ENCODE results near the gene LPP.

DNA sequence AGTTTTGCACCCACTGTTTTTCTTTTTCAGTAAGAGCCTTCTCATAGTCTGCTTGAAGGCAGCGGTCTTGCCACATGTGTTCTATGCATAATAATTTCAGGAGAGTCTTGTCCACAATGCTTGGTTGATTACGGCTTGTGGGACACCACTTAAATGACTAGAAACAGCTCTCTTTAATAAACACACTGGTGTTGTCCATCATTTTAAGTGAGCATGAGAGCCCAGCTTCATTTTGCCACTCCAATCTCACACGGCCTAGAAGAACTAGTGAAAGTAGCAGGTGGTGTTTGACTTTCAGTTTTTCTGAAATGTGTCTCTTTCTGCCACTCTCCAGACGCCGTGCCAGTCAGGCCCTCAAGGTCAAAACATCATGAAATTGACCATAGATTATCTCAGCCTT is 292.1 kb downstream of the LPP start:
- TF ChIP-seq EZH2 (IDR thresholded peaks at IDR 0.05; ENCODE audit: low read depth), result no peak
- TF ChIP-seq, protein P1, sequence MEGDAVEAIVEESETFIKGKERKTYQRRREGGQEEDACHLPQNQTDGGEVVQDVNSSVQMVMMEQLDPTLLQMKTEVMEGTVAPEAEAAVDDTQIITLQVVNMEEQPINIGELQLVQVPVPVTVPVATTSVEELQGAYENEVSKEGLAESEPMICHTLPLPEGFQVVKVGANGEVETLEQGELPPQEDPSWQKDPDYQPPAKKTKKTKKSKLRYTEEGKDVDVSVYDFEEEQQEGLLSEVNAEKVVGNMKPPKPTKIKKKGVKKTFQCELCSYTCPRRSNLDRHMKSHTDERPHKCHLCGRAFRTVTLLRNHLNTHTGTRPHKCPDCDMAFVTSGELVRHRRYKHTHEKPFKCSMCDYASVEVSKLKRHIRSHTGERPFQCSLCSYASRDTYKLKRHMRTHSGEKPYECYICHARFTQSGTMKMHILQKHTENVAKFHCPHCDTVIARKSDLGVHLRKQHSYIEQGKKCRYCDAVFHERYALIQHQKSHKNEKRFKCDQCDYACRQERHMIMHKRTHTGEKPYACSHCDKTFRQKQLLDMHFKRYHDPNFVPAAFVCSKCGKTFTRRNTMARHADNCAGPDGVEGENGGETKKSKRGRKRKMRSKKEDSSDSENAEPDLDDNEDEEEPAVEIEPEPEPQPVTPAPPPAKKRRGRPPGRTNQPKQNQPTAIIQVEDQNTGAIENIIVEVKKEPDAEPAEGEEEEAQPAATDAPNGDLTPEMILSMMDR (conservative IDR thresholded peaks at IDR 0.05), result no peak

Data from PC-9 (cell line).